Inferior parietal cortex (tissue), 1 donor: ENCODE measurements around the gene DNAJC5.

ENCODE experiments used
- DNase-seq: peaks from one replicate; pipeline ENCODE4 v3.0.0-alpha.2; 2016; ENCODE audit errors: extremely low spot score

The DNAJC5 gene

GRCh38 chr20:63980806-63981728 lies 86.1 kb downstream of the DNAJC5 start, which contains the start of gene PRPF6:
PRPF6 (plus strand) TSS chr20:63981132; CDS start chr20:63981246, 114 bp downstream.
- DNase-seq, result peak; percentile 98

- DNase-seq, result no peak
Observed at GRCh38 chr20:63982937-63983336, 88.0 kb downstream of the DNAJC5 start.
